DMS79 (cell line): ENCODE measurements around the gene TSR3.

Experiments
- DNase-seq: peaks from one replicate; lab custom pipeline; 2025; lab: John Stamatoyannopoulos, UW

The TSR3 gene

GRCh38 chr16:1308036-1308976, 43.4 kb downstream of the TSR3 start:
- no peak for DNase-seq

GRCh38 chr16:1306334-1306733, 45.3 kb downstream of the TSR3 start:
- DNase-seq, result no peak

DNA sequence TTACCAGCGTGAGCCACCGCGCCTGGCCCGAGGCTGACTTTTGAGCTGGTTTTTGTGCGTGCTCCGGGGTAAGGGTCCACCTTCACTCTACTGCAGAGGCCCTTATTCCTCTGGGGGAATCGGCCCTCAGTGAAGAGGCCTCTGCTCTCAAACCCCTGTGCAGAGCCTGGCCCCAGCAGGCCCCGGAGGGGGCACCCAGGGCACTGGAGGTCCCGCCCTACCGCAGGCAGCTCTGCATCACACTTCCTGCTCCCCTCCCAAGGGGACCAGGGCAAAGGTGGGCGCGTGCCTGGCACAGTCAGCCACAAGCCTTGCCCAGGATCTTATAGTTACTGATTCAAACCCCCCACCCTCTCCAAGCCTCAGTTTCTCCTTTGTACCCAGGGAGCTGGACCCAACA, 45.9 kb downstream of the TSR3 start:
- DNase-seq, result no peak

- DNase-seq, result no peak
Observed at GRCh38 chr16:1301562-1301961, 50.1 kb downstream of the TSR3 start.

GRCh38 chr16:1300664-1301476, 50.8 kb downstream of the TSR3 start:
- DNase-seq, result no peak

- no peak for DNase-seq
Observed at GRCh38 chr16:1299868-1300203, 51.8 kb downstream of the TSR3 start.
